ENCODE data around the gene WNT11.

The WNT11 gene

DNA sequence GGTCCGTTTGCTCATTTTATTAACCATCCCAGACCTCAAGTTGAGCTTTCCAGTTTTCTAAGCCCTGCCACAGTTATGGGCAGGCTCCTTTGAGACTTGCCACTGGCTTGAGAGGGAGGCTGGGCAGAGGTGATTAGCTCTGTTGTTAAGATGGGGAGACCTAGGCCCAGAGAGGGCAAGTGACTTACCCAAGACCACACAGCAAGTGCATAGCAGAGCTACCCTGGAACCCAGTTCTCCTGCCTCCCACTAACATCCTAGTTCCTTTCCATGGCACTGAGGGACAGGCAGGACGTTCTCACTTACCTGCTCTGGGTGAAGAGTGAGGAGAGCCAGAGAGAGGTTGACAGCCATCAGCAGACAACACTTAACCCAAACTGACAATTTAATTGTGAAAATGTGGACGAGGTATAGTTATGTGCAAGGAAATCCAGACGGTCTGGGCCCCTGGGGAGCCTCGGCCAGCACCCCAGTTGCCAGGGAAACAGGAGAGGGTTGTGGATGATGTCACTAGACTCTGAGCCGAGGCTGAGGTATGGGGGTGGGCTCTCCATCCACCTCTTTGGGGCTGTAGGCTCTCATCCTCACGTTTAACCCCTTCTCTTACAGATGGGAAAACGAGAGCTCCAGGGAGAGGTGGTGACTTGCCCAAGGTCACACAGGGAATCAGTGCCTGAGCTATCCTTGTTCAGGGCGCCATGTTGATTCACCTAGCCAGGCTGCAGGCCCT, 12.3 kb upstream of the WNT11 start:
- no peak for DNase-seq (ENCODE audit: low spot score)

DNA sequence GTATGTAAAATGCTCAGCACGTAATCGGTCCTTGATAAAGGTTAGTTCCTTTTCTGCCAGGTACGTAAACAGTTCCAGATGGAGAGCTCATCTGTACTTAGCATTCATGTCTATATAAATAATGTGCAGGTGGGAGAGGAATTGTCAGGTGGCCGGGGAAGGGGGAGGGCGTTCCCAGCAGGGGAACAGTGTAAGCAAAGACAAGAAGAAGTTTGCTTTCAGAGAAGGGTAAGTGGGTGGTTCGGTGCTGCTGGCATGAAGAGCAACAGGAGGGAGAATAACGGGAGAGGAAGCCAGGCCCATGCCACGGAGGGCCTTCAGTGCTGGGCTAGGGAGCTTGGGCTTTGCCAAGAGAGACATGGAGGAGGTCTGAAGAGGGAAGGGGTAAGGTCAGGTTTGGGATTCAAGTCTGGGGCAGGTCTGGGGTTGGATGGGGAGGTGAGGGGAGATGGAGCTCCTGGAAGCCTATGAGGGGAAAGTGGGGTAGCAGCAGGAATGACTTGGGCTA, 11.4 kb upstream of the WNT11 start:
- no peak for DNase-seq (ENCODE audit: low spot score)

- DNase-seq (ENCODE audit: low spot score) = no peak
These were observed 10.4 kb upstream of the WNT11 start for GRCh38 chr11:76216536-76217325.

- no peak for DNase-seq (ENCODE audit: low spot score)
These were observed 9.6 kb upstream of the WNT11 start for GRCh38 chr11:76215941-76216340.

DNA sequence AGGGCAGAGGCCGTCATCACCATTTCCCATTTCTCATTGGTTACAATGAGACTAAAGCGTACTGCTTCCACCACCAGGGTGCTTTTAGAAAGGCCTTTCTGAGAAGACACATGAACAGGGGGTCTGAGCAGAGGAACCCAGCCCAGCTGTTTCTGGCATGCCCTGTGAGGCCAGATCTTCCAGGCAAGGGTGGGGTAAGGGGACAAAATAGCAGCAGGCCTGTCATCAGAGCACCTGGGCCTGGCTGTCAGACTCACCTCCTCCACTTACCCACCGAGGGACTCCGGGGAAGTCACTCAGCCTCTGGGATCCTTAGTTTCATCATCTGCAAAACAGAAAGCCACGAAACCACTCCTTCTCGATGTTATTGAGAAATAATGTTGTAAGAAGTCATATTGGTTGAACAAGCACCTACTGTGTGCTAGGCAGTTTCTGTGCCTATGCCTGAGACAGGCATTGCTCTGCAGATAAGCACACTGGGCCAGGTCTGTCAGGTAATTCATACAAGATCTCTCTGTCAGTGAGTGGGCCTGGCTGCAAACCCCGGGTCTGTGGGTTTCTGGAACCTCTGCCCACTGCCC, 8.8 kb upstream of the WNT11 start:
- no peak for DNase-seq (ENCODE audit: low spot score)

DNA sequence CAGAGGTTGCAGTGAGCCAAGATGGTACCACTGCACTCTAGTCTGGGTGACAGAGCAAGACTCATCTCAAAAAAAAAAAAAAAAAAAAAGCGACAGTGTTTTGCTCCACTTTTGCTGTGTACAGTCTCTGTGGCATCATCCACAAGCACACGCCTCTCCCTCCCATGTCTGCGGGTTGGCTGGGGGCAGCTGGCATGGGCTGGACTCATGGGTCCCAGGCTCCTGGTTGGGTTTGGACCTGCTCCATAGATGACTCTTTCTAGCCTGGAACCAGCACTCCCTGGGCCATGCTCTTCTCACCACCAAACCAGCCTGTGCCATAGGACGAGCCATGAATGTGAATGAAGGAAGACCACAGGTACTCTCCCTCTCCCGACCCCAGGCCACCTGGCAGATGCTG, 7.9 kb upstream of the WNT11 start:
- DNase-seq (ENCODE audit: low spot score) = no peak

- no peak for DNase-seq (ENCODE audit: low spot score)
These were observed 6.1 kb upstream of the WNT11 start for GRCh38 chr11:76212086-76213035.

- no peak for DNase-seq (ENCODE audit: low spot score)
These were observed 4.9 kb upstream of the WNT11 start for GRCh38 chr11:76210931-76211851.

GRCh38 chr11:76209973-76210930, 4.0 kb upstream of the WNT11 start:
- no peak for DNase-seq (ENCODE audit: low spot score)

DNA sequence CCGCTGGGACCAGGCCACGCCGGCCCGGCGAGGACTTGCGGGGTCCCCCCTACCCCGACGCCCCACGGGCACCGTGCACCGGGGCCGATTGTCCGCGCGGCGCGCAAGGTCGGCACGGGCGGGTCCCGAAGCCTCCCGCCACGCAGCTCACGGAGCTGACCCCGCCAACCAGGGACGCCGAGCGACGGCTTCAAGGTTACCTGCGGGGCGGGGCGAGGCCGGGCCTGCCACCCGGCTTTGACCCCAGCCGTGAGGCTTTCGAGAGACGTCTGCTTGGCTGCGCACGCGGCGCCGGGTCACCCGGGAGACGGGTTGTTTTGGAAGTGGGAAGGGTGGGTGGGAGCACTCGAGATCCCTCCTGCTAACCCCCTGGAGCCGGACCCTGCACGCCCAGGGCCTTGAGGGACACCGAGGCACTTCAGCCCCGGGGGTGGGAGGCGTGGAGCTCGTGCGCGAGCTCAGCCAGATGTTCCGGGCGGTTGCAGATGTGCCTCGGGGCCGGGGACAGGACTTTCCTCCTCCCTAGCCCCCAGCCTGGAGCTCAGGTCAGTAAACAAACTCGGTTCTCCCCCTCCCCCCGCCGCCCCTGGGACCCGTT, 3.2 kb upstream of the WNT11 start:
- DNase-seq (ENCODE audit: low spot score) = peak; percentile 60

DNA sequence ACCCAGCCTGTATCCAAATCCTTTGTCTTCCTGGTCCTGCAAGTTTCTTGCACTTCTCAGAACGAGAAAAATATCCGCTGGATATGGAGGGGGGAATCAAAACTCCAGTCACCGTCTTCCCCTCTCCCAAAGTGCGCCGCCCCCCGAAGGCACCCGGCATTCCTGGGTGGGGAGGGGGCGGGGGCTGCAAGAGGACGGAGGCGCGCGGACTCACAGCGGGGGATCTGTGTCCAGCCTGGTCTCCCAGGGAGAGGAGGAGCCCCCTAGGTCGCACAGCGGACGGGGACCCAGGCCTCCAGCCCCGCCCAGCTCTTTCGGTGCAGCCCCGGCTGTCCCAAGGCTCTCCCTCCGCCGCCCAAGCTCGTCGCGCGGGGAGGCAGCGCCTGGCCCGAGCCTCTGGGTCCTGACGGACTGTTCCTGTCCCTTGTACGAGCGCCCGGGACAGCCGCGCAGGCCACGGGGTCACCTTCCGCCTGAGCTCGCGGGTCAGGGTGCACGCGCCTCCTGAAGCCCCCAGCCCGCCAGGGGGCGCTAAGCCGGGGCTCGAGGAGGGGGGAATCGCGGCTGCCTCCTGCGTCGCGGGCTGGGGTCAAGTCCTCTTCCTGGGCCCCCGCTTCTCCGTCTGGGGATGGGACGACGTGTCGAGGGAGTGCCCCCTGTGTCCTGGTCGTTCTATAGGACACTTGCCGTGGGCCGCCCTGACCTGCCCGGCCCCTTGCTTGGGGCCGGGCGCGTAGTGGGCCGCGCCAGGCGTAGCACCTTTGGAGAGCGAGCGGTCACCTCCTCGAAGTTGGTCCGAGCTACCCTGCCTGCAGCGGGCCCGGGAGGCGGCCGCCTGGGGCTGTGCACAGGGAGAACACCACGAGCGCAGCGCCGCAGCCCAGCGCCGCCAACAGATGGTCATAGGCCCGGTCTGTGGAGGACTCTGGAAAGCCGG, 2.4 kb upstream of the WNT11 start:
- peak; percentile 83 for DNase-seq (ENCODE audit: low spot score)

DNA sequence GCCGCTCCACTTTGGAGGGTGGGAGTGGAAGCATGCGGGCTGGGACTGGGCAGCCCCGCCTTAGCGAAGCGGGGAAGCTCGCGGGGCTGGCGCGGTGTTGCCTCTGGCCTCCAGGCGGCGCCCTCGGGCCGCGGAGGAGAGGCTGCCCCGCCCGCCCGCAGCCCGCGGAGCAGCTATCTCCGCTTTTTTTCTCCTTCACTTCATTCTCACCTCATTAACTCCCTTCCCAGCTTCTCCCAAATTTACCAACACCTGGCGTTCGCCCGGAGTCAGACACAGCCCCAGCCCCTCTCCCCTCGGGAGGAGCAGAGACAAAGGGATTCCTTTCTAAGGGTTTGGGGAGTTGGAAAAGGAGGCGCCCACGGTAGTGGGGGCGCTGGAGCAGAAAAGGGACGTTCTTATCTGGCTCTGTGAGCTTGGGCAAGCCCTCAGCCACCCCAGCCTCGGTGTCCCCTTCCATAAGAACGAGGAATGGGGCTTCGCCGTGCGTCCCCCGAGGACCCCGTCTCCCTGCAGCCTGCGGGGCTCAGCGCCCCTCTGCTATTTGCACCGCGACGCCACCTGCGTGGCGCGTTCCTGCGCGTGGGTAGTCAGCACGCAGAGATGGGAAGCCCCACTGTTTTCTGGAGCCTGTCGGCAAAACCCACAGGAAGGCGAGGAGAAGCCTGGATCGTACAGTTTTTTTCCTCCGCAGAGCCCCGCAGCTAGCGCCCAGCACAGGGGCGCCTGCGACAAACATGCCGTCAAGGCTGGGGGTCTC, 1.5 kb upstream of the WNT11 start:
- DNase-seq (ENCODE audit: low spot score) = peak; percentile 86

DNA sequence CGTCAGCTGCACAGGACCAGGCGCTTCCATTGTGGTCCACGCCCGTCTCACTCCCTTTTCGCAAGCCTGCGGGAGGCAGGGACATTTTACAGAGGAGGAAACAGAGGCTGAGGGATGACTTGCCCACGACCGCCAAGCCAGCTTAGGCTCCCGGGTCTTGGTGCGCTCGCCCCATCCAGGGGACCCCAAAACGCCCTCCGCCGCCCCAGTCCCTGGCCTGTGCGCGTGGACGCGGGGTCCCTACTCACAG, 300 bp downstream of the WNT11 start:
- no peak for DNase-seq (ENCODE audit: low spot score)

- DNase-seq (ENCODE audit: low spot score) = no peak
These were observed 838 bp downstream of the WNT11 start for GRCh38 chr11:76205252-76206076.

- DNase-seq (ENCODE audit: low spot score) = no peak
These were observed 2.4 kb downstream of the WNT11 start for GRCh38 chr11:76203937-76204336.

DNA sequence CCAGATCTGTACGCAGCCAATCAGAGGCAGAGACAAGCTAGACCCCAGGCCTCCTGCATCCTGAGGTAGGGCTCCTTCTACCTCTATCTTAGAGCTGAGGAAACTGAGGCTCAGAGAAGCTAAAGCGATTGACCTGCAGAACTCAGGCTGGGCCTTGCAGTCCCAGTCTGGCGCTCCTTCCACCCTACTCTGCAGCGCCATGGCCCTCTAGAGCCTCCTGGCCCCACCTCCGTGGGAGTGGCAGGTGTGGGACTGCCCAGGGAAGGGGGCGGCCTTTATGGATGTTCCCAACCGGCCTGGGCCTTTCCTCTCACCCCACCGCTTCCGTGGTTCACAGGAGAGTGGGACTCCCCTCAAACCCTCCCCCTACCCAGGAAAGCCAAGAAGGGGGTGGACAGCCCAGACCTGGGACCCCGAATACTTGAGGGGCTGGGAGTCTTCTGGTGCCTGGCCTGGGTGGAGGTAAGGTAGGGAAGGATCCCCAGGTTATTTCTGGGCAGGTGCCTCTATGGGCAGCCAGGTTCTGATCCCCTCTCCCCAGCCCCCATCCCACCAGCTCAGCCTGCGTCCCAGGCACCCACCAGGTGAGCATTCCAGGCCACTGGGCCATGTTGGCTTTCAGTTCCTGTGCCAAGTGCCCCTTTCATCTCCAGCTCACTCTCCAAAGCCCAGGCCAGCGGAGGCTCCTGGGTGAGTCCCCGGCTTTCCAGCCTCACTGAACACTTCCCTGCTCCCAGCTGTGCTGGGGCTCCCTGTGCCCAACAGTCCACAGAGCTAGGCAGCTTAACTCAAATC, 3.0 kb downstream of the WNT11 start:
- no peak for DNase-seq (ENCODE audit: low spot score)

Measured in HuH-7.5 (cell line).